Endodermal cell (in vitro differentiated cells): Measurements from ENCODE around the gene STOX2. TPM values are rescaled to one million over a fixed set of nuclear protein-coding genes. Genes with fewer than 3 reads are reported as not detected.

Source experiments
- DNase-seq: peaks from one replicate; pipeline ENCODE4 v3.0.0-alpha.2; 2017
- H3K27ac ChIP-seq: 2 replicates; pipeline ENCODE4 v1.5.1; 2013; ENCODE audit warnings: mild to moderate bottlenecking, low read depth, low read length, moderate library complexity
- H3K27me3 ChIP-seq: 2 replicates; pipeline ENCODE4 v1.6.1; 2013; ENCODE audit warnings: mild to moderate bottlenecking, low read length, moderate library complexity; ENCODE audit not compliant: insufficient read depth, control insufficient read depth, poor library complexity, severe bottlenecking
- H3K36me3 ChIP-seq: 2 replicates; pipeline ENCODE4 v1.7.0; 2013; ENCODE audit warnings: mild to moderate bottlenecking, low read length, moderate library complexity; ENCODE audit not compliant: control insufficient read depth, insufficient read depth
- H3K4me1 ChIP-seq: one replicate; pipeline ENCODE4 v1.7.0; 2013; ENCODE audit warnings: low read length; ENCODE audit not compliant: control insufficient read depth, insufficient read depth
- H3K4me3 ChIP-seq: 2 replicates; pipeline ENCODE4 v1.5.1; 2013; ENCODE audit warnings: mild to moderate bottlenecking, low read length, moderate library complexity
- H3K9ac ChIP-seq: 2 replicates; pipeline ENCODE4 v1.6.1; 2013; ENCODE audit warnings: mild to moderate bottlenecking, low read length, moderate library complexity; ENCODE audit not compliant: poor library complexity, severe bottlenecking; ENCODE audit errors: extremely low read depth
- H3K9me3 ChIP-seq: 2 replicates; pipeline ENCODE4 v1.6.1; 2013; ENCODE audit warnings: mild to moderate bottlenecking, low read length, moderate library complexity; ENCODE audit not compliant: control insufficient read depth
- H3K27ac Mint-ChIP-seq: 2 replicates; pipeline ENCODE4 v1.8.0; 2020; ENCODE audit warnings: mixed read lengths
- H3K27me3 Mint-ChIP-seq: 2 replicates; pipeline ENCODE4 v1.8.0; 2021; ENCODE audit warnings: mild to moderate bottlenecking, mixed read lengths; ENCODE audit not compliant: insufficient read depth
- H3K36me3 Mint-ChIP-seq: 2 replicates; pipeline ENCODE4 v1.8.0; 2020; ENCODE audit warnings: low read depth, mixed read lengths
- H3K4me1 Mint-ChIP-seq: 2 replicates; pipeline ENCODE4 v1.8.0; 2020; ENCODE audit warnings: mixed read lengths
- H3K4me3 Mint-ChIP-seq: 2 replicates; pipeline ENCODE4 v1.8.0; 2020; ENCODE audit warnings: mild to moderate bottlenecking, moderate library complexity, mixed read lengths
- H3K9me3 Mint-ChIP-seq: 2 replicates; pipeline ENCODE4 v1.8.0; 2020; ENCODE audit warnings: mild to moderate bottlenecking, mixed read lengths
- WGBS, 2 experiments: methylation state at CpG; one replicate each; pipeline versions ENCODE4 v1.1.5 to v1.1.7; 2013; ENCODE audit warnings: missing lambda C conversion rate in 2 of 2, mixed read lengths in 1 of 2; ENCODE audit not compliant: insufficient coverage in 1 of 2, insufficient read length in 1 of 2; 5-methylcytosine and 5-hydroxymethylcytosine counted together
- total RNA-seq, 2 donors: library from RNA; stranded (reverse); fragmentation: NEBNext Ultra II Directional in 1 of 2; extraction: Animal tissue kit (Norgen Biotek cat#: 25700) in 1 of 2; gene quantifications; 2 replicates in 1 of 2; 3 replicates in 1 of 2; pipeline ENCODE4 v1.2.1, GENCODE V29; 2021
- TF ChIP-seq, protein P1 (sequence below): fragments of 200-600 bp; sonication (generic); conservative IDR thresholded peaks from 2 replicates; pipeline ENCODE4 v1.5.0; 2021; ENCODE audit warnings: antibody characterized with exemption, mild to moderate bottlenecking

The STOX2 gene
- total RNA-seq, 2 donors from 2014 or later: 8.5 to 13.1 TPM

DNA sequence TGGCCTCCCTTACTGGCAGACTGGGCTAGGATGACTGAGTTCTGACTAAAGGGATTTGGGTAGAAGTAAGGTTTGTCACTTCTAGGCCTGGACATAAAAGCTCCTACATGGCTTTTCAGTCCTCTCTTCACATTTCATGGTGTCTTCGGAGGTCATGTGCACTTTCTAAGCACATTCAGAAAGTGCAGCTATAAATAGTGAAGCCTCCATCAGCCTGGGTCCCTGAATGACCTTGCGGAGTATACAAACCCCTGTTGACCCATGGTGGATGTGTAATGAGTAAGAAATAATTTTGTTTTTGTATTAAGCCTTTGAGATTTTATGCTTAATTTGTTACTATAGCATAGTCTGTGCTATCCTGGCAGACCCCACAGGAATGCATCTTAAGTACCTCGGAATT is 154.0 kb downstream of the STOX2 start:
- Mint-ChIP-seq H3K36me3 (no peaks in the 10 kb centered on the region), H3K4me3 (no peak overlapping the region), H3K4me1 (peaks cover 6% of the 10 kb centered on the region), H3K27ac (no peak overlapping the region), H3K27me3 (no peaks in the 10 kb centered on the region), H3K9me3 (no peaks in the 10 kb centered on the region)
- H3K36me3 ChIP-seq: no peaks in the 10 kb centered on the region
- TF ChIP-seq, protein P1, sequence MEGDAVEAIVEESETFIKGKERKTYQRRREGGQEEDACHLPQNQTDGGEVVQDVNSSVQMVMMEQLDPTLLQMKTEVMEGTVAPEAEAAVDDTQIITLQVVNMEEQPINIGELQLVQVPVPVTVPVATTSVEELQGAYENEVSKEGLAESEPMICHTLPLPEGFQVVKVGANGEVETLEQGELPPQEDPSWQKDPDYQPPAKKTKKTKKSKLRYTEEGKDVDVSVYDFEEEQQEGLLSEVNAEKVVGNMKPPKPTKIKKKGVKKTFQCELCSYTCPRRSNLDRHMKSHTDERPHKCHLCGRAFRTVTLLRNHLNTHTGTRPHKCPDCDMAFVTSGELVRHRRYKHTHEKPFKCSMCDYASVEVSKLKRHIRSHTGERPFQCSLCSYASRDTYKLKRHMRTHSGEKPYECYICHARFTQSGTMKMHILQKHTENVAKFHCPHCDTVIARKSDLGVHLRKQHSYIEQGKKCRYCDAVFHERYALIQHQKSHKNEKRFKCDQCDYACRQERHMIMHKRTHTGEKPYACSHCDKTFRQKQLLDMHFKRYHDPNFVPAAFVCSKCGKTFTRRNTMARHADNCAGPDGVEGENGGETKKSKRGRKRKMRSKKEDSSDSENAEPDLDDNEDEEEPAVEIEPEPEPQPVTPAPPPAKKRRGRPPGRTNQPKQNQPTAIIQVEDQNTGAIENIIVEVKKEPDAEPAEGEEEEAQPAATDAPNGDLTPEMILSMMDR: no peak
- no peak for DNase-seq
- 91 to 92% methylated on average over 2 to 3 of the region's 3 CpGs for WGBS, 2 experiments
- H3K9ac ChIP-seq: no peak overlapping the region
- H3K27me3 ChIP-seq: no peaks in the 10 kb centered on the region
- H3K4me1 ChIP-seq: no peaks in the 10 kb centered on the region
- no peaks in the 10 kb centered on the region for H3K9me3 ChIP-seq
- no peak overlapping the region for H3K27ac ChIP-seq
- H3K4me3 ChIP-seq: no peak overlapping the region

DNA sequence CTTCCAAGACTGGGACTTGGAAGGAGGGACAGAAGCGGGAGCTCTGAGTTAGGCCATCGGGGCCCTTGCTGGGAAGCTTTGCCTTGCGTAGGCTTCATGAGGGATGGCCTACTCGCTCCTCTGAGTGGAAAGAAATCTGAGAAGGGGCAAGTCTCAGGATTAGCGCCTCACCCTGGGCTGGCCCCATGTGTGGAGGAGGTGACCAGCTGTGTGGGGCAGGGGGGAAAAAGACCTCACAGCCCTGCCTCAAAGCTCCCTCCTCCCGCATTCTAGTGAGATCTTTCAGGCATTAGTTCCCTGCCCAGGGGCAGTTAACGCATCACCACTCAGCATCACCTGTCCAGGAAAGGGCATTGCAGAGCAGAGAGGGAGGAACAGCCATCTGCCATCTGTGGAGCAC is 156.5 kb downstream of the STOX2 start:
- peak; percentile 67 for DNase-seq
- H3K27ac Mint-ChIP-seq: no peak overlapping the region
- H3K9ac ChIP-seq: no peak overlapping the region
- 86% methylated on average over 7 of the region's 7 CpGs; no CpG with 5 or more reads in 1 of the 2 experiments for whole genome bisulfite sequencing, 2 experiments
- no peak overlapping the region for H3K4me3 Mint-ChIP-seq
- H3K27ac ChIP-seq: no peak overlapping the region
- H3K4me1 Mint-ChIP-seq: peaks cover 8% of the 10 kb centered on the region
- H3K36me3 ChIP-seq: no peaks in the 10 kb centered on the region
- H3K27me3 ChIP-seq: no peaks in the 10 kb centered on the region
- no peak overlapping the region for H3K4me3 ChIP-seq
- TF ChIP-seq, protein P1: no peak
- H3K27me3 Mint-ChIP-seq: no peaks in the 10 kb centered on the region
- H3K9me3 ChIP-seq: no peaks in the 10 kb centered on the region
- no peaks in the 10 kb centered on the region for H3K4me1 ChIP-seq
- H3K9me3 Mint-ChIP-seq: no peaks in the 10 kb centered on the region
- no peaks in the 10 kb centered on the region for H3K36me3 Mint-ChIP-seq

DNA sequence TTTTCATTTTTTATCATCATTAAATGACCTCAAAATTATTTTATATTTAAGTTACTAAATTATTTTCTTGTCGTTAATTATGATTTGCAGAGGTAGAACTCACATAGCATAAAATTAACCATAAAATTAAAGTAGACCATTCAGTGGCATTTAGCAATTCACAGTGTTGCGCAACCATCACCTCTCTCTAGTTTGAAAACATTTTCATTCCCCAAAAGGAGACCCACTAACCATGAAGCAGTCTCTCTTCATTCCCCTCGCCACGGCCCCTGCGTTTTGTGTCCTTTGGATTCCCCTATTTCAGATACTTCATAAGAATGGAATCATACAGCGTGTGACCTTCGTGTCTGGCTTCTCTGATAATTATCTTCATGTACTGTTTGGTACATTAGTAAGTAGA is 157.7 kb downstream of the STOX2 start:
- Mint-ChIP-seq H3K9me3 (no peaks in the 10 kb centered on the region), H3K4me3 (no peak overlapping the region), H3K27me3 (peaks cover 1% of the 10 kb centered on the region), H3K4me1 (peaks cover 5% of the 10 kb centered on the region), H3K36me3 (no peaks in the 10 kb centered on the region), H3K27ac (no peak overlapping the region)
- no peaks in the 10 kb centered on the region for H3K4me1 ChIP-seq
- H3K9ac ChIP-seq: no peak overlapping the region
- TF ChIP-seq, protein P1: no peak
- WGBS, 2 experiments: 95 to 100% methylated on average over 1 to 7 of the region's 7 CpGs
- no peaks in the 10 kb centered on the region for H3K27me3 ChIP-seq
- no peak for DNase-seq
- no peaks in the 10 kb centered on the region for H3K9me3 ChIP-seq
- H3K36me3 ChIP-seq: no peaks in the 10 kb centered on the region
- H3K4me3 ChIP-seq: no peak overlapping the region
- no peak overlapping the region for H3K27ac ChIP-seq
